GM12878 (cell line): ENCODE measurements around the gene AVEN. TPM values are rescaled to one million over a fixed set of nuclear protein-coding genes. Genes with fewer than 3 reads are reported as not detected.

Experiments used
- ATAC-seq: fragments of 200-7000 bp; cut with Tn5 transposase; 3 replicates; pipeline ENCODE4 v1.9.1; 2020; ENCODE audit warnings: mild to moderate bottlenecking, moderate library complexity
- BruUV-seq: library from RNA; stranded (reverse); fragments of 400-500 nt; replicated peaks from 2 replicates; lab custom pipeline; 2021; lab: Mats Ljungman, UMichigan
- CTCF ChIA-PET: fragments of 300-600 bp; sonication (Branson Sonifier 250); formaldehyde crosslinking; extraction: SDS; loops from one replicate; lab custom pipeline; 2021; ENCODE audit warnings: inconsistent platforms; lab: Yijun Ruan, JAX
- POLR2A ChIA-PET: fragments of 350-600 bp; formaldehyde crosslinking; extraction: SDS; loops from one replicate; lab custom pipeline; 2021; ENCODE audit warnings: inconsistent platforms; lab: Charles Lee
- RAD21 ChIA-PET: fragments of 300-600 bp; sonication (Branson Sonifier 250); formaldehyde crosslinking; loops from one replicate; lab custom pipeline; 2023; ENCODE audit warnings: antibody characterized with exemption; ENCODE audit not compliant: unreplicated experiment; lab: Charles Lee
- SMC1A ChIA-PET: fragments of 300-600 bp; sonication (Branson Sonifier 250); formaldehyde crosslinking; loops from one replicate; lab custom pipeline; 2023; ENCODE audit not compliant: unreplicated experiment, uncharacterized antibody; lab: Charles Lee
- DNase-seq: peaks from one replicate; pipeline ENCODE4 v3.0.0-alpha.2; 2011; ENCODE audit warnings: low read depth, low spot score
- FAIRE-seq: peaks from 3 replicates; lab custom pipeline; 2011; peaks lifted over from hg19 to GRCh38; lab: Jason Lieb, UNC
- H2AFZ ChIP-seq: 2 replicates; pipeline ENCODE4 v1.6.0; 2011; ENCODE audit warnings: low read depth, low read length, control low read depth; ENCODE audit not compliant: control insufficient read depth
- H3K27ac ChIP-seq: 2 replicates; pipeline ENCODE4 v1.5.1; 2011; ENCODE audit warnings: control low read depth; ENCODE audit not compliant: control insufficient read depth, insufficient read depth
- H3K27me3 ChIP-seq, 2 experiments: replicated peaks in 1 of 2; 2 replicates each; pipeline versions ENCODE4 v1.6.0 to v1.6.1; 2011; ENCODE audit warnings: low read length in 1 of 2; ENCODE audit not compliant: control insufficient read depth in 2 of 2, insufficient read depth in 2 of 2
- H3K36me3 ChIP-seq, 2 experiments: 2 replicates each; pipeline ENCODE4 v1.5.1; 2011; ENCODE audit warnings: low read length in 1 of 2; ENCODE audit not compliant: control insufficient read depth in 2 of 2, insufficient read depth in 2 of 2
- H3K4me1 ChIP-seq: 2 replicates; pipeline ENCODE4 v1.6.1; 2011; ENCODE audit warnings: mild to moderate bottlenecking, low read length, moderate library complexity, mixed read lengths; ENCODE audit not compliant: control insufficient read depth, insufficient read depth
- H3K4me2 ChIP-seq: 2 replicates; pipeline ENCODE4 v1.6.0; 2011; ENCODE audit warnings: control low read depth; ENCODE audit not compliant: control insufficient read depth, insufficient read depth
- H3K4me3 ChIP-seq: fragments of 200-600 bp; sonication (generic); 2 replicates; pipeline ENCODE4 v1.5.1; 2016
- H3K79me2 ChIP-seq: 2 replicates; pipeline ENCODE4 v1.6.0; 2011; ENCODE audit warnings: low read length; ENCODE audit not compliant: control insufficient read depth, insufficient read depth
- H3K9ac ChIP-seq: 2 replicates; pipeline ENCODE4 v1.8.0; 2011; ENCODE audit warnings: low read length, control low read depth, mixed read lengths; ENCODE audit not compliant: control insufficient read depth, insufficient read depth
- H3K9me3 ChIP-seq: replicated peaks from 3 replicates; pipeline ENCODE4 v1.5.1; 2011; ENCODE audit warnings: mild to moderate bottlenecking, low read length; ENCODE audit not compliant: control insufficient read depth, insufficient read depth
- H4K20me1 ChIP-seq: 2 replicates; pipeline ENCODE4 v1.6.0; 2011; ENCODE audit not compliant: control insufficient read depth, insufficient read depth
- EGR1 ChIP-seq, 2 experiments: IDR thresholded peaks; 1 replicate in 1 of 2; 2 replicates in 1 of 2; pipeline ENCODE4 v1.6.1; 2011 to 2012; ENCODE audit warnings: low read depth in 2 of 2, low read length in 2 of 2, borderline replicate concordance in 1 of 2, mild to moderate bottlenecking in 1 of 2, moderate library complexity in 1 of 2
- GATAD2B ChIP-seq: fragments of 450-650 bp; conservative IDR thresholded peaks from 2 replicates; pipeline ENCODE4 v1.6.1; 2017; ENCODE audit warnings: low read depth, mild to moderate bottlenecking, moderate library complexity
- HCFC1 ChIP-seq: fragments of 150-350 bp; IDR thresholded peaks from 2 replicates; pipeline ENCODE4 v1.6.1; 2014; ENCODE audit warnings: low read length
- RCOR1 ChIP-seq: conservative IDR thresholded peaks from 2 replicates; pipeline ENCODE4 v1.6.1; 2012; ENCODE audit warnings: low read depth, low read length, improper control_type of control experiment
- RUNX3 ChIP-seq: IDR thresholded peaks from 2 replicates; pipeline ENCODE4 v1.6.1; 2012; ENCODE audit warnings: low read length, inconsistent platforms
- ZNF217 ChIP-seq: fragments of 450-650 bp; IDR thresholded peaks from 2 replicates; pipeline ENCODE4 v1.6.1; 2017; ENCODE audit warnings: antibody characterized with exemption, mild to moderate bottlenecking
- WGBS: methylation state at CpG from one replicate; pipeline ENCODE4 v1.1.6; 2016; ENCODE audit warnings: low lambda C conversion rate; ENCODE audit not compliant: insufficient replicate concordance, insufficient coverage; ENCODE audit errors: missing lambda C conversion rate; 5-methylcytosine and 5-hydroxymethylcytosine counted together
- in situ Hi-C: fragments of 300-500 bp; cut with MboI; formaldehyde crosslinking; loops from 9 replicates; pipeline ENCODE4 v1.14.3; 2018; ENCODE audit warnings: mixed read lengths
- intact Hi-C: fragments of 100-400 bp; cut with micrococcal nuclease; formaldehyde crosslinking; loops from one replicate; pipeline ENCODE4 v1.14.2; 2022; ENCODE audit not compliant: unreplicated experiment
- polyA plus RNA-seq, 11 experiments: library from polyadenylated mRNA; depleted of rRNA in 4 of 11; unstranded in 6 of 11; stranded (reverse) in 5 of 11; fragments of >200 nt; fragmentation: Nextera tagmentation in 4 of 11; fragmentation: Illumina TruSeq in 1 of 11; extraction: Ambion mirVana in 4 of 11; extraction: Trizol in 1 of 11; gene quantifications; 1 replicate in 1 of 11; 2 replicates in 10 of 11; pipeline versions ENCODE4 v1.2.1 to v1.2.3, GENCODE V29; 2011 to 2016; ENCODE audit warnings: inconsistent platforms in 2 of 11, missing spikeins in 2 of 11, low read depth in 1 of 11
- total RNA-seq, 4 experiments: library from RNA; depleted of rRNA in 3 of 4; stranded (reverse); fragments of >200 nt in 3 of 4; fragmentation: Illumina TruSeq in 1 of 4; extraction: Trizol in 1 of 4; gene quantifications; 2 replicates each; pipeline versions ENCODE4 v1.2.1 to v1.2.3, GENCODE V29; 2013 to 2021
- TF ChIP-seq, protein P1 (sequence below): IDR thresholded peaks from 2 replicates; pipeline ENCODE4 v1.6.1; 2012; ENCODE audit warnings: improper control_type of control experiment, low read depth, low read length; ENCODE audit not compliant: insufficient replicate concordance

The AVEN gene
- total and polyA plus RNA-seq, 10 of the 15 experiments (the other 5 are each of a cell fraction or from before 2014, with no cell fraction given): 1.4 to 15.1 (median 10.5) TPM

DNA sequence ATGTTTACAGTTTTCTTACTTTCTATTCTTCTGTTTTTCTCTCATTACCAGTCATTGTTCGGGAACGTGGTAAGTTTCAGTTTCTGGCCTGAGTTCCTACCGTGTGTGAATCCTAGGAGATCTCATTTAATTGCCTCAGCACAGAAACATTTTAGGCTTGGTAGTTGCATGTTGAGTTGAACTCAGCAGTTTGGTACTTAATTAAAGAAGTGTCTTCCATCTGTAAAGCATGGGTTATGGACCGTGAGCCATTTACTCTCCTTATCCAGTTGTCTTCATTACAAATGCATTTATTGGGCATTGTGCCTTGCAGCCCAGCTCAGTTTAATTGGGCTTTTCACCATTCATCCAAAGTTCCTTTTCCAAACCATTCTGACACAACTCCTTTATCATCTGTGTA, 212.8 kb downstream of the AVEN start:
- no peaks in the 10 kb centered on the region for H3K9me3 ChIP-seq
- no peak overlapping the region for H3K27ac ChIP-seq
- H3K79me2 ChIP-seq: no peaks in the 10 kb centered on the region
- H3K4me2 ChIP-seq: no peak overlapping the region
- no peaks in the 10 kb centered on the region for H3K36me3 ChIP-seq
- no peak overlapping the region for H3K9ac ChIP-seq
- no peaks in the 10 kb centered on the region for H3K4me1 ChIP-seq
- ChIA-PET CTCF (no interaction called here), SMC1A (no interaction called here), RAD21 (no interaction called here), POLR2A (no interaction called here)
- intact Hi-C loops (loop anchor here (5.0 kb wide), 1 partner anchor 49 kb away; no protein-coding TSS in a partner anchor), in situ Hi-C loops (no loop called here)
- DNase-seq: no peak
- ATAC-seq: no peak
- TF ChIP-seq ZNF217: no peak
- TF ChIP-seq HCFC1: no peak
- TF ChIP-seq RCOR1: no peak
- TF ChIP-seq GATAD2B: no peak
- no peak for TF ChIP-seq RUNX3
- TF ChIP-seq EGR1 (IDR thresholded peaks at IDR 0.05; ENCODE audit: borderline replicate concordance in 1 of 2, low read depth in 2 of 2, low read length in 2 of 2): no peak
- TF ChIP-seq, protein P1, sequence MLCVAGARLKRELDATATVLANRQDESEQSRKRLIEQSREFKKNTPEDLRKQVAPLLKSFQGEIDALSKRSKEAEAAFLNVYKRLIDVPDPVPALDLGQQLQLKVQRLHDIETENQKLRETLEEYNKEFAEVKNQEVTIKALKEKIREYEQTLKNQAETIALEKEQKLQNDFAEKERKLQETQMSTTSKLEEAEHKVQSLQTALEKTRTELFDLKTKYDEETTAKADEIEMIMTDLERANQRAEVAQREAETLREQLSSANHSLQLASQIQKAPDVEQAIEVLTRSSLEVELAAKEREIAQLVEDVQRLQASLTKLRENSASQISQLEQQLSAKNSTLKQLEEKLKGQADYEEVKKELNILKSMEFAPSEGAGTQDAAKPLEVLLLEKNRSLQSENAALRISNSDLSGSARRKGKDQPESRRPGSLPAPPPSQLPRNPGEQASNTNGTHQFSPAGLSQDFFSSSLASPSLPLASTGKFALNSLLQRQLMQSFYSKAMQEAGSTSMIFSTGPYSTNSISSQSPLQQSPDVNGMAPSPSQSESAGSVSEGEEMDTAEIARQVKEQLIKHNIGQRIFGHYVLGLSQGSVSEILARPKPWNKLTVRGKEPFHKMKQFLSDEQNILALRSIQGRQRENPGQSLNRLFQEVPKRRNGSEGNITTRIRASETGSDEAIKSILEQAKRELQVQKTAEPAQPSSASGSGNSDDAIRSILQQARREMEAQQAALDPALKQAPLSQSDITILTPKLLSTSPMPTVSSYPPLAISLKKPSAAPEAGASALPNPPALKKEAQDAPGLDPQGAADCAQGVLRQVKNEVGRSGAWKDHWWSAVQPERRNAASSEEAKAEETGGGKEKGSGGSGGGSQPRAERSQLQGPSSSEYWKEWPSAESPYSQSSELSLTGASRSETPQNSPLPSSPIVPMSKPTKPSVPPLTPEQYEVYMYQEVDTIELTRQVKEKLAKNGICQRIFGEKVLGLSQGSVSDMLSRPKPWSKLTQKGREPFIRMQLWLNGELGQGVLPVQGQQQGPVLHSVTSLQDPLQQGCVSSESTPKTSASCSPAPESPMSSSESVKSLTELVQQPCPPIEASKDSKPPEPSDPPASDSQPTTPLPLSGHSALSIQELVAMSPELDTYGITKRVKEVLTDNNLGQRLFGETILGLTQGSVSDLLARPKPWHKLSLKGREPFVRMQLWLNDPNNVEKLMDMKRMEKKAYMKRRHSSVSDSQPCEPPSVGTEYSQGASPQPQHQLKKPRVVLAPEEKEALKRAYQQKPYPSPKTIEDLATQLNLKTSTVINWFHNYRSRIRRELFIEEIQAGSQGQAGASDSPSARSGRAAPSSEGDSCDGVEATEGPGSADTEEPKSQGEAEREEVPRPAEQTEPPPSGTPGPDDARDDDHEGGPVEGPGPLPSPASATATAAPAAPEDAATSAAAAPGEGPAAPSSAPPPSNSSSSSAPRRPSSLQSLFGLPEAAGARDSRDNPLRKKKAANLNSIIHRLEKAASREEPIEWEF: no peak
- FAIRE-seq: no peak
- H2AFZ ChIP-seq: no peak overlapping the region
- no peak overlapping the region for H3K4me3 ChIP-seq
- no peaks in the 10 kb centered on the region for H4K20me1 ChIP-seq
- BruUV-seq: no TSS peak
- no peaks in the 10 kb centered on the region; a peak in 1 of 4 replicates for H3K27me3 ChIP-seq
- WGBS: 41% methylated on average over 4 of the region's 4 CpGs
